ENCODE data around the gene ELL2. TPM values are rescaled to one million over a fixed set of nuclear protein-coding genes. Genes with fewer than 3 reads are reported as not detected.

Gene ELL2
- polyA plus RNA-seq, 3 donors: 3.1 to 8.1 (median 5.8) TPM

DNA sequence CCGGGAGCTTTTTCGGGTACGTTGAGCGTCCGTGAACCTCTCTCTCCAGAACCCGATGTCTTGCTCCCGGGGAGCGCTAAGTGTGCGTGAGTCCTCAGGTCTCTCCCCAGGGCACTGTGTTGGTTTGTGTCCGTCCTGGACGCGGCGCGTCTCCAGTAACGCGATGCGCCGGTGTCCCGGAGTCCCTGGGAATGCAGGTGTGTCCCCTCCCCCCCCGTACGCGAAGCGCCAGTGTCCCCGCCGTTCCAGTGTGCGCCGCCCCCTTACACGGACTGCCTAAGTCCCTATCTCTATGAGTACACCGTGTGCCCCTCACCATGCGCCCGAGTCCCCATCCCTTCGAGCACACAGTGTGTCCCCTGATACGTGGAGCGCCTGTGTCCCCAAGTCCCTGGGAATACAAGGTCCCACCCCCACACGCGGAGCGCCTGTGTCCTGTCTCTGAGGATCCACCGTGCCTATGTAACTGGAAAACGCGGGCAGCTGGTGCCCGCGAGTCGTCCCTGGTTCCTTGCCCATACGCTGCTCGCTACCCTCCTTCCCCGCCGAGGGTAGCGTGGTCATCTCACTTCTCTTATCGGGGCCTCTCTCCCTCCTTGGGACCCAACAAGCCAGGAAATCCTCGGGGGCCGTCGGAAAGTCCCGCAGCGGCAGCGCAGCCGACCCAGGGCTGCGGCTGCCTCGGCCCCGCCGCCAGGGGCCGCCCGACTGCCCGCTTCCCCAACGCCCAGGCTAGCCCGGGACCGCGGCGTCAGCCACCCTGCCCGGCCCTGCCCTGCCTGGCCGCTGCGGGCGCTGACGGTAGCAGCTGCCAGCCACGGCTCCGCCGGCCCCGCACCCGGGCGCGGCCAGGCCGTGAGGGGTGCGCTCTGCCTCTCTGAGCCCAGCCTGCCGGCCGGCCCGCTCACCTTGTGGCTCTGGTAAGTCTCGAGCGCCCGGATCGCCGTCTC is 709 bp downstream of the ELL2 start:
- H3K4me3 Mint-ChIP-seq: peak overlapping the region; percentile 99
- peak; percentile 82 to 87 (median 84) for DNase-seq
- under 1% methylated on average over 90 of the region's 90 CpGs for WGBS (ENCODE audit: insufficient coverage)
- Histone ChIP-seq H3K9me3 (replicated peaks in 1 of 2; ENCODE audit: control insufficient read depth in 1 of 2, insufficient read depth in 1 of 2, low read length in 2 of 2) (no peaks in the 10 kb centered on the region), H3K9ac (ENCODE audit: insufficient read depth, low read length, poor library complexity, severe bottlenecking) (peak overlapping the region; percentile 98), H3K4me1 (ENCODE audit: control insufficient read depth in 1 of 2, insufficient read depth in 2 of 2, low read length in 2 of 2) (peaks cover 39 to 43% of the 10 kb centered on the region in 2 donors), H2AFZ (ENCODE audit: insufficient read depth, low read depth, low read length, poor library complexity, severe bottlenecking) (peak overlapping the region; percentile 46), H3K27me3 (ENCODE audit: control insufficient read depth in 2 of 2, insufficient read depth in 2 of 2, low read length in 2 of 2) (no peaks in the 10 kb centered on the region), H3K4me3 (replicated peaks in 1 of 3; ENCODE audit: low read depth in 2 of 3, low read length in 3 of 3) (peak overlapping the region; percentile 44 to 95 (median 75)), H3K79me2 (ENCODE audit: insufficient read depth, low read length) (peaks cover 38% of the 10 kb centered on the region), H3K36me3 (replicated peaks in 1 of 2; ENCODE audit: control insufficient read depth in 1 of 2, insufficient read depth in 2 of 2, low read length in 2 of 2) (no peaks in the 10 kb centered on the region), H3K27ac (ENCODE audit: low read depth in 1 of 2, low read length in 2 of 2) (peak overlapping the region; percentile 85 to 92), H4K20me1 (ENCODE audit: insufficient read depth, low read length) (peaks cover 52% of the 10 kb centered on the region), H3K4me2 (replicated peaks; ENCODE audit: extremely low read depth, low read length, poor library complexity, severe bottlenecking) (peak overlapping the region; percentile 96)
- TF ChIP-seq, protein P1, sequence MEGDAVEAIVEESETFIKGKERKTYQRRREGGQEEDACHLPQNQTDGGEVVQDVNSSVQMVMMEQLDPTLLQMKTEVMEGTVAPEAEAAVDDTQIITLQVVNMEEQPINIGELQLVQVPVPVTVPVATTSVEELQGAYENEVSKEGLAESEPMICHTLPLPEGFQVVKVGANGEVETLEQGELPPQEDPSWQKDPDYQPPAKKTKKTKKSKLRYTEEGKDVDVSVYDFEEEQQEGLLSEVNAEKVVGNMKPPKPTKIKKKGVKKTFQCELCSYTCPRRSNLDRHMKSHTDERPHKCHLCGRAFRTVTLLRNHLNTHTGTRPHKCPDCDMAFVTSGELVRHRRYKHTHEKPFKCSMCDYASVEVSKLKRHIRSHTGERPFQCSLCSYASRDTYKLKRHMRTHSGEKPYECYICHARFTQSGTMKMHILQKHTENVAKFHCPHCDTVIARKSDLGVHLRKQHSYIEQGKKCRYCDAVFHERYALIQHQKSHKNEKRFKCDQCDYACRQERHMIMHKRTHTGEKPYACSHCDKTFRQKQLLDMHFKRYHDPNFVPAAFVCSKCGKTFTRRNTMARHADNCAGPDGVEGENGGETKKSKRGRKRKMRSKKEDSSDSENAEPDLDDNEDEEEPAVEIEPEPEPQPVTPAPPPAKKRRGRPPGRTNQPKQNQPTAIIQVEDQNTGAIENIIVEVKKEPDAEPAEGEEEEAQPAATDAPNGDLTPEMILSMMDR (IDR thresholded peaks at IDR 0.05): peak; percentile 85
- peaks cover 6 to 17% of the 10 kb centered on the region in 2 donors for H3K36me3 Mint-ChIP-seq
- H3K27ac Mint-ChIP-seq: peak overlapping the region; percentile 94 to 99 (median 98)
- peaks cover 5 to 28% (median 15%) of the 10 kb centered on the region in 3 donors for H3K27me3 Mint-ChIP-seq (ENCODE audit: low read depth in 3 of 3)
- peaks cover 51% of the 10 kb centered on the region for H3K4me1 Mint-ChIP-seq
- intact Hi-C loops (cut with micrococcal nuclease): loop anchor here (5.0 to 10.0 kb wide), 3 partner anchors 104 to 374 kb away; no protein-coding TSS in a partner anchor
- peaks cover 0 to 2% (median 0%) of the 10 kb centered on the region in 7 donors for H3K9me3 Mint-ChIP-seq

DNA sequence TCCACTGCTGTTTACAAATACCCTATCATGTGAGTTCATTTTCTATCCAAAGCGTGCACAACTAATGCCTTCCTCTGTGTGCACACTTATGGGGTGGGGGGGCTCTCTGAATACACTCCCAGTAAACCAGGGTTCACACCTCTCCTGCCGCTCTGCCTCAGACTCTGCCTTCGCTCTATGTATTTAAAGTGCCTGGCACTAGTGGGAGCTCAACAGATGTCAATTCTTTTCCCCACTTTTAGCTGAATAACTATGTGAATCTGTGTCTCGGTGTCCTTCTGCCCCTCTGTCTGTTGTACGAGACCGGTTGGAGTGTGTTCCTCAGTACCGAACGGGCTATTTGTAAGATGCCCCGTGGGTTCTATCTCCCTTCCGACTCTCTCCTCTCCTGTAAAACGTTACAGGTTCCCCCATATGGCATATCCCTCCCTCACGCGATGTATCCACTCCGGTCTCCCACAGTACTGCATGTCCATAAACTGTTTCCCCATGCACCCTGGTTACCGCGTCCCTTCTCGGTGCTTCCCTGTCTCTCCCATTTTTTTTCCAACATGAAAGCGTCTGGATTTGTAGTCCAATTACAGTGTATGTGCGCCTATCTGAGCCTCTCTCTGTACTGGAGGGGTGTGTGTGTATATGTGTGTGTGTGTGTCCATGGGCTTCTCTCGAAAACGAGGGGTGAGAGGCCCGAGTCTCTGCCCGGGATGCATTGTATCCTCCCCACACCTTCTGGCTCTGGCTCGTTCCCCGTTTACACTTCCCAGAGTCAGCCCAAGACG is 1.6 kb downstream of the ELL2 start:
- Histone ChIP-seq H3K4me3 (replicated peaks in 1 of 3; ENCODE audit: low read depth in 2 of 3, low read length in 3 of 3) (peak overlapping the region; percentile 44 to 95 (median 75)), H3K9me3 (replicated peaks in 1 of 2; ENCODE audit: control insufficient read depth in 1 of 2, insufficient read depth in 1 of 2, low read length in 2 of 2) (no peaks in the 10 kb centered on the region), H3K9ac (ENCODE audit: insufficient read depth, low read length, poor library complexity, severe bottlenecking) (peak overlapping the region; percentile 98), H3K79me2 (ENCODE audit: insufficient read depth, low read length) (peaks cover 46% of the 10 kb centered on the region), H4K20me1 (ENCODE audit: insufficient read depth, low read length) (peaks cover 60% of the 10 kb centered on the region), H3K4me2 (replicated peaks; ENCODE audit: extremely low read depth, low read length, poor library complexity, severe bottlenecking) (peak overlapping the region; percentile 96), H3K4me1 (ENCODE audit: control insufficient read depth in 1 of 2, insufficient read depth in 2 of 2, low read length in 2 of 2) (peaks cover 47 to 51% of the 10 kb centered on the region in 2 donors), H2AFZ (ENCODE audit: insufficient read depth, low read depth, low read length, poor library complexity, severe bottlenecking) (no peak overlapping the region), H3K36me3 (replicated peaks in 1 of 2; ENCODE audit: control insufficient read depth in 1 of 2, insufficient read depth in 2 of 2, low read length in 2 of 2) (no peaks in the 10 kb centered on the region), H3K27ac (ENCODE audit: low read depth in 1 of 2, low read length in 2 of 2) (peak overlapping the region in 1 of 2 donors; percentile 92), H3K27me3 (ENCODE audit: control insufficient read depth in 2 of 2, insufficient read depth in 2 of 2, low read length in 2 of 2) (no peaks in the 10 kb centered on the region)
- intact Hi-C loops (cut with micrococcal nuclease): loop anchor here (5.0 to 10.0 kb wide), 4 partner anchors 38 to 375 kb away; no protein-coding TSS in a partner anchor
- WGBS (ENCODE audit: insufficient coverage): 43% methylated on average over 16 of the region's 26 CpGs
- Mint-ChIP-seq H3K9me3 (peaks cover 0 to 2% (median 0%) of the 10 kb centered on the region in 7 donors), H3K4me3 (peak overlapping the region; percentile 99), H3K27me3 (ENCODE audit: low read depth in 3 of 3) (peaks cover 5 to 28% (median 15%) of the 10 kb centered on the region in 3 donors), H3K36me3 (peaks cover 6 to 17% of the 10 kb centered on the region in 2 donors), H3K27ac (peak overlapping the region; percentile 65 to 97 (median 95)), H3K4me1 (peaks cover 59% of the 10 kb centered on the region)
- DNase-seq: peak in 1 of 3 donors; percentile 23
- TF ChIP-seq, protein P1 (IDR thresholded peaks at IDR 0.05): no peak
